Measurements from ENCODE around the gene ELK3.
A peak's percentile ranks its signal among the peaks of the same experiment; 100 is the strongest.

ELK3 gene

GRCh38 chr12:96234591-96235483 is 40.7 kb downstream of the ELK3 start:
- no peak for DNase-seq (ENCODE audit: low read depth in 2 of 2)

GRCh38 chr12:96235484-96235826 is 41.3 kb downstream of the ELK3 start:
- DNase-seq (ENCODE audit: low read depth in 2 of 2) = no peak

GRCh38 chr12:96236221-96236822 is 42.1 kb downstream of the ELK3 start:
- DNase-seq (ENCODE audit: low read depth in 2 of 2) = no peak

GRCh38 chr12:96237035-96237434 is 42.9 kb downstream of the ELK3 start:
- no peak for DNase-seq (ENCODE audit: low read depth in 2 of 2)

GRCh38 chr12:96237465-96238077 is 43.4 kb downstream of the ELK3 start:
- DNase-seq (ENCODE audit: low read depth in 2 of 2) = peak in 1 of 2 donors; percentile 43

GRCh38 chr12:96238336-96239047 is 44.3 kb downstream of the ELK3 start:
- DNase-seq (ENCODE audit: low read depth in 2 of 2) = no peak

GRCh38 chr12:96239711-96240635 is 45.8 kb downstream of the ELK3 start:
- no peak for DNase-seq (ENCODE audit: low read depth in 2 of 2)

GRCh38 chr12:96240656-96241055 is 46.5 kb downstream of the ELK3 start:
- DNase-seq (ENCODE audit: low read depth in 2 of 2) = no peak

GRCh38 chr12:96241431-96241830 is 47.3 kb downstream of the ELK3 start:
- no peak for DNase-seq (ENCODE audit: low read depth in 2 of 2)

GRCh38 chr12:96241846-96242256 is 47.7 kb downstream of the ELK3 start:
- DNase-seq (ENCODE audit: low read depth in 2 of 2) = peak in 1 of 2 donors; percentile 37

- DNase-seq (ENCODE audit: low read depth in 2 of 2) = no peak
These were observed 48.4 kb downstream of the ELK3 start for GRCh38 chr12:96242597-96242996.

GRCh38 chr12:96244826-96245225 is 50.7 kb downstream of the ELK3 start:
- no peak for DNase-seq (ENCODE audit: low read depth in 2 of 2)

GRCh38 chr12:96246926-96247505 is 52.8 kb downstream of the ELK3 start:
- no peak for DNase-seq (ENCODE audit: low read depth in 2 of 2)

GRCh38 chr12:96247563-96247962 is 53.4 kb downstream of the ELK3 start:
- DNase-seq (ENCODE audit: low read depth in 2 of 2) = no peak

GRCh38 chr12:96248136-96248931 is 54.2 kb downstream of the ELK3 start:
- no peak for DNase-seq (ENCODE audit: low read depth in 2 of 2)

GRCh38 chr12:96249196-96250118 is 55.3 kb downstream of the ELK3 start:
- DNase-seq (ENCODE audit: low read depth in 2 of 2) = no peak

GRCh38 chr12:96250119-96250685 is 56.0 kb downstream of the ELK3 start:
- no peak for DNase-seq (ENCODE audit: low read depth in 2 of 2)

GRCh38 chr12:96255077-96255476 is 60.9 kb downstream of the ELK3 start:
- DNase-seq (ENCODE audit: low read depth in 2 of 2) = no peak
